A549 (cell line): ENCODE data around the gene NDUFS4. TPM values are rescaled to one million over a fixed set of nuclear protein-coding genes. Genes with fewer than 3 reads are reported as not detected.

Experiments
- ATAC-seq, 2 experiments: fragments of 200-7000 bp in 1 of 2; fragments of >200 bp in 1 of 2; cut with Nextera tagmentation in 1 of 2; cut with Tn5 transposase in 1 of 2; 3 replicates each; pipeline versions ENCODE4 v1.8.0 to v1.9.1; 2018 to 2020; ENCODE audit warnings: mild to moderate bottlenecking in 1 of 2, moderate library complexity in 1 of 2
- CTCF ChIA-PET: fragments of 300-600 bp; sonication (Branson Sonifier 250); formaldehyde crosslinking; extraction: SDS; loops from one replicate; lab custom pipeline; 2021; ENCODE audit warnings: antibody characterized with exemption, inconsistent platforms; lab: Yijun Ruan, JAX
- POLR2A ChIA-PET: fragments of 350-600 bp; formaldehyde crosslinking; extraction: SDS; loops from one replicate; lab custom pipeline; 2021; ENCODE audit warnings: antibody characterized with exemption, inconsistent platforms; lab: Yijun Ruan, JAX
- DNase-seq, 2 experiments: peaks; one replicate each; pipeline versions ENCODE4 v3.0.0 to v3.0.0-alpha.2; 2011 to 2016; ENCODE audit warnings: low read depth in 1 of 2, low spot score in 1 of 2
- FAIRE-seq: peaks from 2 replicates; lab custom pipeline; 2011; peaks lifted over from hg19 to GRCh38; lab: Jason Lieb, UNC
- H3K27ac ChIP-seq, 2 experiments: fragments of >200 bp; sonication (Bioruptor Twin); formaldehyde crosslinking; 3 replicates each; pipeline ENCODE4 v1.5.1; 2016 to 2017
- H3K4me1 ChIP-seq: fragments of >200 bp; sonication (Bioruptor Twin); formaldehyde crosslinking; 3 replicates; pipeline ENCODE4 v1.6.1; 2016
- H3K4me2 ChIP-seq: fragments of >200 bp; sonication (Bioruptor Twin); formaldehyde crosslinking; 3 replicates; pipeline ENCODE4 v1.6.1; 2016
- H3K4me3 ChIP-seq: fragments of >200 bp; sonication (Bioruptor Twin); formaldehyde crosslinking; 3 replicates; pipeline ENCODE4 v1.5.1; 2016
- H3K9me3 ChIP-seq: fragments of >200 bp; sonication (Bioruptor Twin); formaldehyde crosslinking; 3 replicates; pipeline ENCODE4 v1.6.1; 2016
- BHLHE40 ChIP-seq: IDR thresholded peaks from 2 replicates; pipeline ENCODE4 v1.6.1; 2012; ENCODE audit warnings: low read depth, low read length, inconsistent platforms
- CBX2 ChIP-seq: fragments of 200-600 bp; sonication (generic); IDR thresholded peaks from 2 replicates; pipeline ENCODE4 v1.6.1; 2016; ENCODE audit warnings: low read depth, mild to moderate bottlenecking, borderline replicate concordance
- CBX8 ChIP-seq: fragments of 200-600 bp; sonication (generic); IDR thresholded peaks from 2 replicates; pipeline ENCODE4 v1.6.1; 2016
- EHF ChIP-seq: fragments of 250-450 bp; sonication (Bioruptor Pico); IDR thresholded peaks from 2 replicates; pipeline ENCODE4 v1.5.0; 2020; ENCODE audit warnings: mild to moderate bottlenecking
- EP300 ChIP-seq, 2 experiments: fragments of >200 bp; sonication (Bioruptor Twin); formaldehyde crosslinking; IDR thresholded peaks; 2 replicates in 1 of 2; 3 replicates in 1 of 2; pipeline ENCODE4 v1.6.1; 2016 to 2017
- HMGXB4 ChIP-seq: fragments of 250-450 bp; sonication (Bioruptor Pico); IDR thresholded peaks from 2 replicates; pipeline ENCODE4 v1.5.0; 2021; ENCODE audit warnings: mild to moderate bottlenecking, moderate library complexity, borderline replicate concordance
- HOXA7 ChIP-seq: fragments of 250-450 bp; sonication (Bioruptor Pico); IDR thresholded peaks from 2 replicates; pipeline ENCODE4 v1.5.0; 2020; ENCODE audit warnings: mild to moderate bottlenecking, moderate library complexity
- JUN ChIP-seq, 2 experiments: fragments of >200 bp; sonication (Bioruptor Twin); formaldehyde crosslinking; IDR thresholded peaks; 2 replicates in 1 of 2; 3 replicates in 1 of 2; pipeline ENCODE4 v1.6.1; 2016 to 2017
- KDM1A ChIP-seq: fragments of 200-600 bp; sonication (generic); IDR thresholded peaks from 2 replicates; pipeline ENCODE4 v1.6.1; 2016; ENCODE audit warnings: low read depth, mild to moderate bottlenecking
- KDM5A ChIP-seq: fragments of 200-600 bp; sonication (generic); IDR thresholded peaks from 2 replicates; pipeline ENCODE4 v1.6.1; 2016; ENCODE audit warnings: antibody characterized with exemption, mild to moderate bottlenecking
- PHF8 ChIP-seq: fragments of 200-600 bp; sonication (generic); IDR thresholded peaks from 2 replicates; pipeline ENCODE4 v1.6.1; 2016; ENCODE audit warnings: low read depth, mild to moderate bottlenecking, antibody characterized with exemption, moderate library complexity, borderline replicate concordance
- RARB ChIP-seq: fragments of 250-450 bp; sonication (Bioruptor Pico); IDR thresholded peaks from 2 replicates; pipeline ENCODE4 v1.8.0; 2021; ENCODE audit warnings: mild to moderate bottlenecking, moderate library complexity
- SMC3 ChIP-seq: fragments of >200 bp; sonication (Bioruptor Twin); formaldehyde crosslinking; IDR thresholded peaks from 3 replicates; pipeline ENCODE4 v1.6.1; 2018; ENCODE audit warnings: inconsistent platforms
- ZSCAN20 ChIP-seq: fragments of 250-450 bp; sonication (Bioruptor Pico); IDR thresholded peaks from 2 replicates; pipeline ENCODE4 v1.8.0; 2022; ENCODE audit warnings: mild to moderate bottlenecking, moderate library complexity
- WGBS: methylation state at CpG from one replicate; pipeline ENCODE4 v1.1.6; 2017; ENCODE audit errors: missing lambda C conversion rate; 5-methylcytosine and 5-hydroxymethylcytosine counted together
- polyA plus RNA-seq, 4 experiments: library from polyadenylated mRNA; depleted of rRNA in 3 of 4; stranded (reverse); fragments of >200 nt; fragmentation: RNase III in 1 of 4; extraction: RNeasy Plus Mini Kit Qiagen cat#74134 plus additional on column Dnase treatment in 1 of 4; gene quantifications; 2 replicates in 3 of 4; 3 replicates in 1 of 4; pipeline ENCODE4 v1.2.3, GENCODE V29; 2011 to 2017
- TF ChIP-seq, protein P1 (sequence below): fragments of 200-600 bp; sonication (generic); IDR thresholded peaks from 2 replicates; pipeline ENCODE4 v1.6.1; 2016; ENCODE audit warnings: antibody characterized with exemption, mild to moderate bottlenecking, moderate library complexity

The NDUFS4 gene
- polyA plus RNA-seq, 2 of the 4 experiments (the other 2 are of a cell fraction) = 163 to 260 TPM

DNA sequence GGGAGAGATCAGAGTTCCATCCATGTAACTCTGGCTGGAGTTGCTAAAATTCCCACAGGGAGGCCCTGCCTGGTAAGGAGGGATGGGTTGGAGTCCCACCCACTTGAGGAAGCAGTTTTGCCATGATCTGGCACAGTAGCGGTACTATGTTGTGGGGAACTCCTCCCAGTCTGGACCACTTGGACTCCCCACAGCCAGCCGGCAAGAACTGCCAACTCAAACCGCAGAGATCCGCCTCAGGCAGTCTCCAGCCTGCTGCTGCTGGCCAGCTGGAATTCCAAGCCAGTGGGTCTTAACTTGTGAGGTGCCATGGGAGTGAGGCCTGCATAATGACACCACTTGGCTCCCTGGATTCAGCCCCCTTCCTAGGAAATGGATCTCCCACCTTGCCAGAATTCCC, 151.9 kb downstream of the NDUFS4 start:
- no peak for FAIRE-seq
- DNase-seq = no peak

DNA sequence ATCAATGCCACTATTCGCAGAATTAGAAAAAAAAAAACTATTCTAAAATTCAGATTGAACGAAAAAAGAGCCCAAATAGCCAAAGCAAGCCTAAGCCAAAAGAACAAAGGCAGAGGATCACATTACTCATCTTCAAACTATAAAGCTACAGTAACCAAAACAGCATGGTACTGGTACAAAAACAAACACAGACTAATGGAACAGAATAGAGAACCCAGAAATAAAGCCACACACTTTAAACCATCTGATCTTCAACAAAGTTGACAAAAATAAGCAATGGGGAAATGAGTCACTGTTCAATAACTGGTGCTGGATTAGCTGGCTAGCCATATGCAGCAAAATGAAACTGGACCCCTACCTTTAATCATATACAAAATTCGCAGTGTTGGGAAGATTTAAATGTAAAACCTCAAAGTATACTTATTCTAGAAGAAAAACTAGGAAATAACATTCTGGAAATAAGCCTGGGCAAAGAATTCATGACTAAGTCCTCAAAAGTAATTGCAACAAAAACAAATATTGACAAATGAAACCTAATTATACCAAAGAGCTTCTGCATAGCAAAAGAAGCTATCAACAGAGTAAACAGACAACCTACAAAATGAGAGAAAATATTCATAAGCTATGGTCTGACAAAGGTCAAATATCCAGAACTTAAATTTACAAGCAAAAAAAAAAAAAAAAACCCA, 153.7 kb downstream of the NDUFS4 start:
- no peak for ATAC-seq
- Histone ChIP-seq H3K4me2 (peak overlapping the region; percentile 26; the same call in 1 of the 3 replicates), H3K27ac (no peak overlapping the region), H3K4me3 (no peak overlapping the region), H3K4me1 (0 out of 3 replicates have a peak, but pooled peaks cover 3% of the 10 kb centered on the region), H3K9me3 (peaks cover 8% of the 10 kb centered on the region; the same call in 1 of the 3 replicates)
- 18% methylated on average over 3 of the region's 3 CpGs for WGBS
- DNase-seq = no peak
- ChIA-PET POLR2A (no interaction called here), CTCF (no interaction called here)
- TF ChIP-seq KDM5A = no peak
- TF ChIP-seq, protein P1, sequence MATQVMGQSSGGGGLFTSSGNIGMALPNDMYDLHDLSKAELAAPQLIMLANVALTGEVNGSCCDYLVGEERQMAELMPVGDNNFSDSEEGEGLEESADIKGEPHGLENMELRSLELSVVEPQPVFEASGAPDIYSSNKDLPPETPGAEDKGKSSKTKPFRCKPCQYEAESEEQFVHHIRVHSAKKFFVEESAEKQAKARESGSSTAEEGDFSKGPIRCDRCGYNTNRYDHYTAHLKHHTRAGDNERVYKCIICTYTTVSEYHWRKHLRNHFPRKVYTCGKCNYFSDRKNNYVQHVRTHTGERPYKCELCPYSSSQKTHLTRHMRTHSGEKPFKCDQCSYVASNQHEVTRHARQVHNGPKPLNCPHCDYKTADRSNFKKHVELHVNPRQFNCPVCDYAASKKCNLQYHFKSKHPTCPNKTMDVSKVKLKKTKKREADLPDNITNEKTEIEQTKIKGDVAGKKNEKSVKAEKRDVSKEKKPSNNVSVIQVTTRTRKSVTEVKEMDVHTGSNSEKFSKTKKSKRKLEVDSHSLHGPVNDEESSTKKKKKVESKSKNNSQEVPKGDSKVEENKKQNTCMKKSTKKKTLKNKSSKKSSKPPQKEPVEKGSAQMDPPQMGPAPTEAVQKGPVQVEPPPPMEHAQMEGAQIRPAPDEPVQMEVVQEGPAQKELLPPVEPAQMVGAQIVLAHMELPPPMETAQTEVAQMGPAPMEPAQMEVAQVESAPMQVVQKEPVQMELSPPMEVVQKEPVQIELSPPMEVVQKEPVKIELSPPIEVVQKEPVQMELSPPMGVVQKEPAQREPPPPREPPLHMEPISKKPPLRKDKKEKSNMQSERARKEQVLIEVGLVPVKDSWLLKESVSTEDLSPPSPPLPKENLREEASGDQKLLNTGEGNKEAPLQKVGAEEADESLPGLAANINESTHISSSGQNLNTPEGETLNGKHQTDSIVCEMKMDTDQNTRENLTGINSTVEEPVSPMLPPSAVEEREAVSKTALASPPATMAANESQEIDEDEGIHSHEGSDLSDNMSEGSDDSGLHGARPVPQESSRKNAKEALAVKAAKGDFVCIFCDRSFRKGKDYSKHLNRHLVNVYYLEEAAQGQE = 0 out of 2 replicates have a peak, but pooled peaks have one; percentile 14
- no peak for TF ChIP-seq CBX2
- FAIRE-seq = no peak

More for the DNA sequence above, 151.9 kb downstream of the NDUFS4 start:
- H3K9me3 ChIP-seq = peaks cover 8% of the 10 kb centered on the region; the same call in 1 of the 3 replicates
- TF ChIP-seq, protein P1 = no peak
- no peak for TF ChIP-seq KDM1A
- TF ChIP-seq JUN (IDR thresholded peaks at IDR 0.05) = no peak
- TF ChIP-seq ZSCAN20 = no peak
- TF ChIP-seq HOXA7 (CRISPR knock-in tag) = no peak
- no peak for TF ChIP-seq SMC3
- TF ChIP-seq EP300 (IDR thresholded peaks at IDR 0.05) = no peak
- TF ChIP-seq KDM5A = no peak
- TF ChIP-seq HMGXB4 (CRISPR knock-in tag) = no peak
- TF ChIP-seq BHLHE40 = no peak
- no peak for TF ChIP-seq RARB (CRISPR knock-in tag)
- no peak for TF ChIP-seq CBX8
- TF ChIP-seq EHF = no peak
- no peak for TF ChIP-seq PHF8
- no peak overlapping the region for H3K4me2 ChIP-seq
- no peak overlapping the region for H3K27ac ChIP-seq
- ChIA-PET POLR2A (no interaction called here), CTCF (no interaction called here)
- no CpG with 5 or more reads among the region's 4 CpGs for WGBS
- ATAC-seq = no peak
- 0 out of 3 replicates have a peak, but pooled peaks cover 3% of the 10 kb centered on the region for H3K4me1 ChIP-seq
- H3K4me3 ChIP-seq = no peak overlapping the region
